Measurements from ENCODE around the gene CIB4. TPM values are rescaled to one million over a fixed set of nuclear protein-coding genes. Genes with fewer than 3 reads are reported as not detected.

Gene CIB4
- total RNA-seq, 1 experiment from 2014 or later: not detected

DNA sequence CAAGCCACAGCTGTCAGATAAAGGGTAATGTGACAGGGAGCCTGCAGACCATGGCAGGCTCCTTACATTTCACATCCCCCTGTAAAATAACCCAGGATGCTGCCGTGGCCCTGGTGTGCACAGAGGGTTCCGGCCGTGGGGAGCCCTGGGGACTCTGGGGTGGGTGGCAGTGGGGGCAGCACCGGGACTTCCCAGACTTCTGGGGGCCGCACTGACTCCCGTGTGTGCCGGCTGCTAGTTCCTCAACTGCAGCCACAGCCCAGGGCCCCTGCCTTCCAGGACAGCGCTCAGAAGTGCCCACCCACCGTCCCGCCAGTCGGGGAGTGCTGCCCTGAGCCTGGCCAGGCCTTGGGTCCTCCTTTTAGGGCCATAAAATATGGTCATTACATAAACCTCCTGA is 56.5 kb downstream of the CIB4 start:
- H3K36me3 Mint-ChIP-seq (ENCODE audit: insufficient read depth, unreplicated experiment): no peaks in the 10 kb centered on the region
- CTCF ChIA-PET: no interaction called here
- Histone ChIP-seq H3K9me3 (no peaks in the 10 kb centered on the region), H3K4me1 (no peaks in the 10 kb centered on the region), H3K4me3 (ENCODE audit: low read depth, low read length) (no peak overlapping the region), H3K27me3 (replicated peaks; ENCODE audit: control insufficient read depth, insufficient read depth, low read length) (peaks cover 6% of the 10 kb centered on the region; the same call in 1 of the 2 replicates), H3K36me3 (ENCODE audit: control insufficient read depth, insufficient read depth, low read length) (no peaks in the 10 kb centered on the region)
- peaks cover 18% of the 10 kb centered on the region for H3K27me3 Mint-ChIP-seq (ENCODE audit: insufficient read depth, unreplicated experiment)
- no peak for DNase-seq
- H3K9me3 Mint-ChIP-seq (ENCODE audit: unreplicated experiment): no peaks in the 10 kb centered on the region
- no peaks in the 10 kb centered on the region for H3K4me1 Mint-ChIP-seq (ENCODE audit: low read depth, unreplicated experiment)
- intact Hi-C loops (cut with micrococcal nuclease; ENCODE audit: unreplicated experiment): no loop called here
- TF ChIP-seq, protein P1, sequence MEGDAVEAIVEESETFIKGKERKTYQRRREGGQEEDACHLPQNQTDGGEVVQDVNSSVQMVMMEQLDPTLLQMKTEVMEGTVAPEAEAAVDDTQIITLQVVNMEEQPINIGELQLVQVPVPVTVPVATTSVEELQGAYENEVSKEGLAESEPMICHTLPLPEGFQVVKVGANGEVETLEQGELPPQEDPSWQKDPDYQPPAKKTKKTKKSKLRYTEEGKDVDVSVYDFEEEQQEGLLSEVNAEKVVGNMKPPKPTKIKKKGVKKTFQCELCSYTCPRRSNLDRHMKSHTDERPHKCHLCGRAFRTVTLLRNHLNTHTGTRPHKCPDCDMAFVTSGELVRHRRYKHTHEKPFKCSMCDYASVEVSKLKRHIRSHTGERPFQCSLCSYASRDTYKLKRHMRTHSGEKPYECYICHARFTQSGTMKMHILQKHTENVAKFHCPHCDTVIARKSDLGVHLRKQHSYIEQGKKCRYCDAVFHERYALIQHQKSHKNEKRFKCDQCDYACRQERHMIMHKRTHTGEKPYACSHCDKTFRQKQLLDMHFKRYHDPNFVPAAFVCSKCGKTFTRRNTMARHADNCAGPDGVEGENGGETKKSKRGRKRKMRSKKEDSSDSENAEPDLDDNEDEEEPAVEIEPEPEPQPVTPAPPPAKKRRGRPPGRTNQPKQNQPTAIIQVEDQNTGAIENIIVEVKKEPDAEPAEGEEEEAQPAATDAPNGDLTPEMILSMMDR (IDR thresholded peaks at IDR 0.05; ENCODE audit: insufficient read depth in 1 of 2, low read depth in 1 of 2, low read length in 1 of 2, severe bottlenecking in 1 of 2, unreplicated experiment in 1 of 2): no peak
- no peak overlapping the region for H3K27ac Mint-ChIP-seq (ENCODE audit: unreplicated experiment)
- POLR2A ChIA-PET: no interaction called here
- BruUV-seq (replicated peaks): no TSS peak
- H3K4me3 Mint-ChIP-seq (ENCODE audit: unreplicated experiment): no peak overlapping the region

DNA sequence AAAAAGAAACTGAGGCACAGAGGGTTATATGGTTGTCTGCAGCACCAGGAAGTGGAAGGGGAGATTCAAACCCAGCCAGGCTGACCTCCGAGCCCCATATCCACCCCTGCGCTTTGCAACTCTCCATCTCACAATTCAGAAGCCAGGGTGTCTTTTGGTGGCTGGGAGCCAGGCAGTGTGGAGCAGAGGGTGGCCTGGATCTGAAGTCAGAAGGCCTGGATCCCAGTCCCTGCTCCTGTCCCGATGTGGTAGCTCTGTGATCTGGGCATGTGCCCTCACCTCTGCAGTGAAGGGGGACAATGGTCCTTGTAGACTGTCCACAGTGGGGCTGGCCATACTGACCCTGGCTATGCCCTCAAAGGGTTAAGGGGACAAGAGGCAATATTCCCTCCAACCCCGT is 57.0 kb downstream of the CIB4 start:
- no peak for DNase-seq
- BruUV-seq (replicated peaks): no TSS peak
- Mint-ChIP-seq H3K9me3 (ENCODE audit: unreplicated experiment) (no peaks in the 10 kb centered on the region), H3K27me3 (ENCODE audit: insufficient read depth, unreplicated experiment) (peaks cover 19% of the 10 kb centered on the region), H3K4me1 (ENCODE audit: low read depth, unreplicated experiment) (no peaks in the 10 kb centered on the region), H3K4me3 (ENCODE audit: unreplicated experiment) (no peak overlapping the region), H3K36me3 (ENCODE audit: insufficient read depth, unreplicated experiment) (no peaks in the 10 kb centered on the region), H3K27ac (ENCODE audit: unreplicated experiment) (no peak overlapping the region)
- no peak overlapping the region for H3K4me3 ChIP-seq (ENCODE audit: low read depth, low read length)
- intact Hi-C loops (cut with micrococcal nuclease; ENCODE audit: unreplicated experiment): no loop called here
- CTCF ChIA-PET: interaction anchor here (0.8 kb wide), 1 partner anchor 32 kb away, joined by 3 read pairs; no protein-coding TSS in a partner anchor
- H3K4me1 ChIP-seq: no peaks in the 10 kb centered on the region
- H3K27me3 ChIP-seq (replicated peaks; ENCODE audit: control insufficient read depth, insufficient read depth, low read length): peaks cover 6% of the 10 kb centered on the region; the same call in 1 of the 2 replicates
- no peaks in the 10 kb centered on the region for H3K36me3 ChIP-seq (ENCODE audit: control insufficient read depth, insufficient read depth, low read length)
- TF ChIP-seq, protein P1 (IDR thresholded peaks at IDR 0.05; ENCODE audit: insufficient read depth in 1 of 2, low read depth in 1 of 2, low read length in 1 of 2, severe bottlenecking in 1 of 2, unreplicated experiment in 1 of 2): no peak
- H3K9me3 ChIP-seq: no peaks in the 10 kb centered on the region
- POLR2A ChIA-PET: no interaction called here

DNA sequence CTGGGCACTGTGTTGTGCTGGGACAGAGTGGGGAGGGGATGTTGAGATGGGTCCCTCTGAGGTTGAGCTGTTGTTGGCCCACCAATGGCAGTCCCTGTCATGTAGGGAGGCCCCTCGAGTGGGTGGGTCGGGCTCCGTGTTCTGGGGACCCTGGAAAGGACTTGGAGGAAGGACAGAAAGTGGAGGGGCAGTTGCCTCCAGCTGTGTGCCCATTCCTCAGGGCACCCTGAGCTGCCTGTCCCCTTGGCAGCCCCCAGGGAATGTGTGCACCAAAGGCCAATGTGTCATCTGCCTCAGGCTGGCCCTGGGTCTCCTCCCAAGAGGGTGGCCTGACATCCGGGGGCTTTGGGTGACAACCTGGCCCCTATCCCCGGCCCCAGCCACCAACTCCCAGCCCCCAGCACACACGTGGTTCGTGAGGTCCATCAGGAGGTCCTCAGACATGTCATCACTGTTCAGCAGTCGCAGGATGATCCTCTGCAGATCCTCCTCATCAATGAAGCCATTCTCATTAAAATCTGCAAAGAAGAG is 57.7 kb downstream of the CIB4 start:
- DNase-seq: no peak
- TF ChIP-seq, protein P1 (IDR thresholded peaks at IDR 0.05; ENCODE audit: insufficient read depth in 1 of 2, low read depth in 1 of 2, low read length in 1 of 2, severe bottlenecking in 1 of 2, unreplicated experiment in 1 of 2): no peak
- Mint-ChIP-seq H3K27me3 (ENCODE audit: insufficient read depth, unreplicated experiment) (peaks cover 20% of the 10 kb centered on the region), H3K4me3 (ENCODE audit: unreplicated experiment) (no peak overlapping the region), H3K36me3 (ENCODE audit: insufficient read depth, unreplicated experiment) (no peaks in the 10 kb centered on the region), H3K9me3 (ENCODE audit: unreplicated experiment) (no peaks in the 10 kb centered on the region), H3K27ac (ENCODE audit: unreplicated experiment) (no peak overlapping the region), H3K4me1 (ENCODE audit: low read depth, unreplicated experiment) (no peaks in the 10 kb centered on the region)
- no peaks in the 10 kb centered on the region for H3K36me3 ChIP-seq (ENCODE audit: control insufficient read depth, insufficient read depth, low read length)
- ChIA-PET POLR2A (no interaction called here), CTCF (interaction anchor here (0.8 kb wide), 1 partner anchor 33 kb away, joined by 3 read pairs; no protein-coding TSS in a partner anchor)
- H3K9me3 ChIP-seq: no peaks in the 10 kb centered on the region
- no peaks in the 10 kb centered on the region for H3K4me1 ChIP-seq
- intact Hi-C loops (cut with micrococcal nuclease; ENCODE audit: unreplicated experiment): no loop called here
- H3K4me3 ChIP-seq (ENCODE audit: low read depth, low read length): no peak overlapping the region
- no TSS peak for BruUV-seq (replicated peaks)
- peaks cover 6% of the 10 kb centered on the region; the same call in 1 of the 2 replicates for H3K27me3 ChIP-seq (replicated peaks; ENCODE audit: control insufficient read depth, insufficient read depth, low read length)

All from Caco-2 (cell line).